OCI-LY7 (cell line): ENCODE measurements around the gene SHC2. TPM values are rescaled to one million over a fixed set of nuclear protein-coding genes. Genes with fewer than 3 reads are reported as not detected.

Source experiments
- BruUV-seq: library from RNA; stranded (reverse); fragments of 400-500 nt; replicated peaks from 2 replicates; lab custom pipeline; 2021; lab: Mats Ljungman, UMichigan
- CTCF ChIA-PET: fragments of 300-600 bp; sonication (Branson Sonifier 250); formaldehyde crosslinking; loops from one replicate; lab custom pipeline; 2022; ENCODE audit warnings: antibody characterized with exemption; ENCODE audit not compliant: unreplicated experiment; lab: Charles Lee
- POLR2A ChIA-PET: fragments of 300-600 bp; sonication (Branson Sonifier 250); formaldehyde crosslinking; loops from one replicate; lab custom pipeline; 2022; ENCODE audit warnings: antibody characterized with exemption; lab: Charles Lee
- DNase-seq: peaks from one replicate; pipeline ENCODE4 v3.0.0-alpha.2; 2015; ENCODE audit warnings: low spot score
- H2AFZ ChIP-seq: fragments of 200-600 bp; sonication (generic), shearing (Covaris generic); 2 replicates; pipeline ENCODE4 v1.6.1; 2014; ENCODE audit warnings: mild to moderate bottlenecking, antibody characterized with exemption, low read length, moderate library complexity
- H3K27ac ChIP-seq: fragments of 200-600 bp; sonication (generic); 2 replicates; pipeline ENCODE4 v1.5.1; 2014; ENCODE audit warnings: mixed run types, low read depth, mild to moderate bottlenecking, moderate library complexity, low read length, inconsistent platforms; ENCODE audit not compliant: poor library complexity, severe bottlenecking
- H3K36me3 ChIP-seq: fragments of 200-600 bp; sonication (generic); 2 replicates; pipeline ENCODE4 v1.6.1; 2014; ENCODE audit warnings: mild to moderate bottlenecking, antibody characterized with exemption, low read length, moderate library complexity, mixed read lengths; ENCODE audit not compliant: insufficient read depth
- H3K4me1 ChIP-seq: fragments of 200-600 bp; sonication (generic); 2 replicates; pipeline ENCODE4 v1.5.1; 2014; ENCODE audit warnings: mild to moderate bottlenecking, low read length; ENCODE audit not compliant: insufficient read depth, poor library complexity, severe bottlenecking
- H3K4me2 ChIP-seq: fragments of 200-600 bp; sonication (generic); 2 replicates; pipeline ENCODE4 v1.6.1; 2014; ENCODE audit warnings: mild to moderate bottlenecking, low read length
- H3K4me3 ChIP-seq: fragments of 200-600 bp; sonication (generic); 2 replicates; pipeline ENCODE4 v1.5.1; 2014; ENCODE audit warnings: mild to moderate bottlenecking, low read depth, low read length; ENCODE audit not compliant: poor library complexity, severe bottlenecking
- H3K79me2 ChIP-seq: fragments of 200-600 bp; sonication (generic); 2 replicates; pipeline ENCODE4 v1.6.1; 2016; ENCODE audit warnings: low read depth, mild to moderate bottlenecking, low read length, moderate library complexity, mixed read lengths; ENCODE audit not compliant: insufficient read depth
- H3K9me2 ChIP-seq: fragments of 200-600 bp; sonication (generic); 2 replicates; pipeline ENCODE4 v1.6.1; 2016; ENCODE audit warnings: mild to moderate bottlenecking, low read length, mixed read lengths; ENCODE audit not compliant: insufficient read depth
- H3K9me3 ChIP-seq: fragments of 200-600 bp; sonication (generic); 2 replicates; pipeline ENCODE4 v1.6.1; 2014; ENCODE audit warnings: mild to moderate bottlenecking, mixed run types, low read length, mixed read lengths
- H4K20me1 ChIP-seq: fragments of 200-600 bp; sonication (generic); 2 replicates; pipeline ENCODE4 v1.6.1; 2014; ENCODE audit warnings: mild to moderate bottlenecking, antibody characterized with exemption, low read length, moderate library complexity, mixed read lengths; ENCODE audit not compliant: insufficient read depth
- EZH2phosphoT487 ChIP-seq: fragments of 200-600 bp; sonication (generic); IDR thresholded peaks from 2 replicates; pipeline ENCODE4 v1.6.1; 2018; ENCODE audit warnings: low read depth, borderline replicate concordance, mild to moderate bottlenecking, mixed run types, antibody characterized with exemption, low read length, moderate library complexity, mixed read lengths
- intact Hi-C: fragments of 100-400 bp; cut with micrococcal nuclease; formaldehyde crosslinking; loops from one replicate; pipeline ENCODE4 v1.10.0; 2022; ENCODE audit not compliant: unreplicated experiment
- total RNA-seq, 2 experiments: library from RNA; depleted of rRNA in 1 of 2; stranded (reverse); fragments of >200 nt in 1 of 2; shearing (Covaris generic) in 1 of 2; gene quantifications; 2 replicates each; pipeline ENCODE4 v1.2.3, GENCODE V29; 2014 to 2022
- TF ChIP-seq, protein P1 (sequence below): fragments of 200-600 bp; sonication (generic); conservative IDR thresholded peaks from 2 replicates; pipeline ENCODE4 v1.5.1; 2014; ENCODE audit warnings: mild to moderate bottlenecking, antibody characterized with exemption, low read length, moderate library complexity, mixed read lengths

SHC2 gene
- total RNA-seq, 2 experiments from 2014 or later, result 0.28 to 0.65 TPM

DNA sequence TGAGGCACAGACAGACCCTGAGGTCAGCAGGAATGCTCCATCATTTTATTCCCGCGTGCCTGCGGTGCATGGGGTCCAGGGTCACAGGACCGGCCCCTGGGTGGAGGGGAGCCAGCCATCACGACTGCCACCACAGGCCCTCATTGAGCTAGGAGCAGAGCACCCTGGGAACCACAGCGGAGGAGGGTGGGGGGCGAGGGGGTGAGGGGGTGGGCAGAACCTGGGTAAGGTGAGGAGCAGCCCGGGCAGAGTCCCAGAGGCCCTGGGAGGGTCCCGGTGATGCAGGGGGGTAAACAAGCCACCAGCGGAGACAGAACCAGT is 34.2 kb upstream of the SHC2 start:
- no TSS peak for BruUV-seq
- Histone ChIP-seq H3K4me2 (no peak overlapping the region), H2AFZ (no peak overlapping the region), H3K36me3 (no peaks in the 10 kb centered on the region), H3K79me2 (no peaks in the 10 kb centered on the region), H3K4me1 (no peaks in the 10 kb centered on the region), H3K9me2 (no peaks in the 10 kb centered on the region), H3K27ac (no peak overlapping the region), H4K20me1 (no peaks in the 10 kb centered on the region), H3K9me3 (no peaks in the 10 kb centered on the region; the same call in 1 of the 2 replicates), H3K4me3 (no peak overlapping the region)
- DNase-seq, result no peak
- CTCF ChIA-PET, result no interaction called here
- no peak for TF ChIP-seq EZH2phosphoT487
- TF ChIP-seq, protein P1, sequence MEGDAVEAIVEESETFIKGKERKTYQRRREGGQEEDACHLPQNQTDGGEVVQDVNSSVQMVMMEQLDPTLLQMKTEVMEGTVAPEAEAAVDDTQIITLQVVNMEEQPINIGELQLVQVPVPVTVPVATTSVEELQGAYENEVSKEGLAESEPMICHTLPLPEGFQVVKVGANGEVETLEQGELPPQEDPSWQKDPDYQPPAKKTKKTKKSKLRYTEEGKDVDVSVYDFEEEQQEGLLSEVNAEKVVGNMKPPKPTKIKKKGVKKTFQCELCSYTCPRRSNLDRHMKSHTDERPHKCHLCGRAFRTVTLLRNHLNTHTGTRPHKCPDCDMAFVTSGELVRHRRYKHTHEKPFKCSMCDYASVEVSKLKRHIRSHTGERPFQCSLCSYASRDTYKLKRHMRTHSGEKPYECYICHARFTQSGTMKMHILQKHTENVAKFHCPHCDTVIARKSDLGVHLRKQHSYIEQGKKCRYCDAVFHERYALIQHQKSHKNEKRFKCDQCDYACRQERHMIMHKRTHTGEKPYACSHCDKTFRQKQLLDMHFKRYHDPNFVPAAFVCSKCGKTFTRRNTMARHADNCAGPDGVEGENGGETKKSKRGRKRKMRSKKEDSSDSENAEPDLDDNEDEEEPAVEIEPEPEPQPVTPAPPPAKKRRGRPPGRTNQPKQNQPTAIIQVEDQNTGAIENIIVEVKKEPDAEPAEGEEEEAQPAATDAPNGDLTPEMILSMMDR, result no peak
- POLR2A ChIA-PET, result no interaction called here
- intact Hi-C loops, result no loop called here

DNA sequence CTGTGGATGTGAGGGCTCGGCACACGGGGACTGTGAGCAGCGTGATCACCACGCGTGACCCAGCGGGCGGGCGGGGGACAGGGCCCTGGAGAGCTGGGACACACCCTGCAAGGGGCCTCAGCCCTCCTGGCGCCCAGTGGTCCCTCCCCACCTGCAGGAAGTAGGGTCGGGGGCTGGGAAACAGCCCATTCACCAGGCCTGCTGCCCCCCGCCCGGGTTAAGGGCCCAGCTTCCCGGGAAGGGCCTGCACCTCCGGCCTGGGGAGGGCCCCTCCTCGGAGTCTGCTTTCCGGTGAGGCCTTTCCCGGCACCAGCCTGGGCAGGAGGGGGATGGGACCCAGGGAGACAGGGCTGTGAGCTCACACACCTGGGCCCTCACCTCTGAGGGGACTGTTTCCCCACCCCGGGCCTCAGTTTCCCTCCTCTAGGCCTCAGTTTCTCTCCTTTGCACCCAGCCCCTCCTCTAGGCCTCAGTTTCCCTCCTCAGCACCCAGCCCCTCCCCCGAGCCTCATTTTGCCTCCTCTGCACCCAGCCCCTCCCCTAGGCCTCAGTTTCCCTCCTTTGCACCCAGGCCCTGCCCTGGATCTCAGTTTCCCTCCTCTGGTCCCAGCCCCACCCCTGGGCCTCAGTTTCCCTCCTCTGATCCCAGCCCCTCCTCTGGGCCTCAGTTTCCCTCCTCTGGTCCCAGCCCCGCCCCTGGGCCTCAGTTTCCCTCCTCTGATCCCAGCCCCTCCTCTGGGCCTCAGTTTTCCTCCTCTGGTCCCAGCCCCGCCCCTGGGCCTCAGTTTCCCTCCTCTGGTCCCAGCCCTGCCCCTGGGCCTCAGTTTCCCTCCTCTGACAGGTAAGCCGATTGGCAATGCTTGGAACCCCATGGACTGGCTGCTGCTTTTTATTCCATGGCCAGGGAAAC is 33.6 kb upstream of the SHC2 start:
- no peak overlapping the region for H3K27ac ChIP-seq
- TF ChIP-seq EZH2phosphoT487, result no peak
- TF ChIP-seq, protein P1, result no peak
- DNase-seq, result no peak
- CTCF ChIA-PET, result no interaction called here
- H3K79me2 ChIP-seq, result no peaks in the 10 kb centered on the region
- POLR2A ChIA-PET, result no interaction called here
- BruUV-seq, result no TSS peak
- no peak overlapping the region for H3K4me3 ChIP-seq
- no peak overlapping the region for H2AFZ ChIP-seq
- no peak overlapping the region for H3K4me2 ChIP-seq
- H3K9me3 ChIP-seq, result no peaks in the 10 kb centered on the region; the same call in 1 of the 2 replicates
- intact Hi-C loops, result no loop called here
- H3K4me1 ChIP-seq, result peaks cover 4% of the 10 kb centered on the region
- H3K9me2 ChIP-seq, result no peaks in the 10 kb centered on the region
- H3K36me3 ChIP-seq, result no peaks in the 10 kb centered on the region
- no peaks in the 10 kb centered on the region for H4K20me1 ChIP-seq
